HEK293 (cell line): ENCODE data around the gene SP7.

Experiments
- CTCF ChIA-PET: fragments of 350-600 bp; formaldehyde crosslinking; extraction: SDS; loops from one replicate; lab custom pipeline; 2021; ENCODE audit warnings: antibody characterized with exemption; lab: Yijun Ruan, JAX
- POLR2A ChIA-PET: fragments of 300-600 bp; formaldehyde crosslinking; extraction: SDS; loops from one replicate; lab custom pipeline; 2020; ENCODE audit warnings: antibody characterized with exemption, inconsistent platforms; lab: Yijun Ruan, JAX
- H3K27ac ChIP-seq: fragments of 200-500 bp; sonication (Bioruptor generic); 2 replicates; pipeline ENCODE4 v1.5.1; 2014; ENCODE audit warnings: low read depth, low read length, control low read depth, inconsistent platforms; ENCODE audit errors: extremely low read depth
- H3K36me3 ChIP-seq, 2 experiments: fragments of 200-500 bp in 1 of 2; sonication (Bioruptor generic) in 1 of 2; 1 replicate in 1 of 2; 2 replicates in 1 of 2; pipeline ENCODE4 v1.5.1; 2014 to 2017; ENCODE audit warnings: inconsistent platforms in 2 of 2, low read length in 2 of 2; ENCODE audit not compliant: control insufficient read depth in 2 of 2, insufficient read depth in 1 of 2
- H3K4me1 ChIP-seq: fragments of 200-500 bp; sonication (Bioruptor generic); 2 replicates; pipeline ENCODE4 v1.5.1; 2014; ENCODE audit warnings: mild to moderate bottlenecking, low read length, inconsistent platforms; ENCODE audit not compliant: control insufficient read depth, insufficient read depth
- H3K4me3 ChIP-seq: 2 replicates; pipeline ENCODE4 v1.5.1; 2011; ENCODE audit warnings: low read depth, mild to moderate bottlenecking, control low read depth, low read length, moderate library complexity
- H3K9me3 ChIP-seq: fragments of 200-500 bp; sonication (Bioruptor generic); 2 replicates; pipeline ENCODE4 v1.5.1; 2014; ENCODE audit warnings: low read depth, low read length, inconsistent platforms; ENCODE audit not compliant: control insufficient read depth, insufficient read depth
- OSR2 ChIP-seq: fragments of 450-650 bp; formaldehyde crosslinking; IDR thresholded peaks from 2 replicates; pipeline ENCODE4 v1.5.1; 2016; ENCODE audit warnings: missing biosample characterization, missing genetic modification characterization
- PRDM1 ChIP-seq: fragments of 450-650 bp; formaldehyde crosslinking; IDR thresholded peaks from 2 replicates; pipeline ENCODE4; 2016; ENCODE audit warnings: missing biosample characterization, missing genetic modification characterization
- SALL2 ChIP-seq: fragments of 450-650 bp; formaldehyde crosslinking; IDR thresholded peaks from 2 replicates; pipeline ENCODE4 v1.5.0; 2017; ENCODE audit warnings: missing biosample characterization, mild to moderate bottlenecking, missing genetic modification characterization, borderline replicate concordance
- TCF7L2 ChIP-seq: IDR thresholded peaks from 2 replicates; pipeline ENCODE4 v1.6.1; 2011; ENCODE audit warnings: low read depth, mild to moderate bottlenecking, inconsistent platforms, low read length, moderate library complexity, borderline replicate concordance
- ZBTB1 ChIP-seq: fragments of 450-650 bp; formaldehyde crosslinking; IDR thresholded peaks from 2 replicates; pipeline ENCODE4 v1.5.1; 2016; ENCODE audit warnings: missing biosample characterization, missing genetic modification characterization
- ZBTB7A ChIP-seq: fragments of 450-650 bp; formaldehyde crosslinking; IDR thresholded peaks from 2 replicates; pipeline ENCODE4 v1.5.1; 2016; ENCODE audit warnings: low read depth, missing biosample characterization, missing genetic modification characterization
- ZFHX2 ChIP-seq: fragments of 450-650 bp; formaldehyde crosslinking; conservative IDR thresholded peaks from 2 replicates; pipeline ENCODE4 v1.5.1; 2016; ENCODE audit warnings: missing biosample characterization, missing genetic modification characterization
- ZNF19 ChIP-seq: fragments of 450-650 bp; formaldehyde crosslinking; IDR thresholded peaks from 2 replicates; pipeline ENCODE4; 2016; ENCODE audit warnings: missing biosample characterization, missing genetic modification characterization, low read depth
- ZNF24 ChIP-seq: fragments of 450-650 bp; formaldehyde crosslinking; IDR thresholded peaks from 2 replicates; pipeline ENCODE4 v1.5.1; 2016; ENCODE audit warnings: missing biosample characterization, missing genetic modification characterization
- ZNF48 ChIP-seq: fragments of 450-650 bp; formaldehyde crosslinking; IDR thresholded peaks from 2 replicates; pipeline ENCODE4 v1.5.1; 2016; ENCODE audit warnings: missing biosample characterization, missing genetic modification characterization
- ZNF707 ChIP-seq: fragments of 450-650 bp; formaldehyde crosslinking; IDR thresholded peaks from 2 replicates; pipeline ENCODE4 v1.5.1; 2016; ENCODE audit warnings: missing biosample characterization, missing genetic modification characterization
- ZNF830 ChIP-seq: fragments of 450-650 bp; IDR thresholded peaks from 2 replicates; pipeline ENCODE4 v1.5.0; 2018; ENCODE audit warnings: missing biosample characterization, missing genetic modification characterization, low read depth, mild to moderate bottlenecking, moderate library complexity
- ZSCAN23 ChIP-seq: fragments of 450-650 bp; formaldehyde crosslinking; IDR thresholded peaks from 2 replicates; pipeline ENCODE4 v1.5.1; 2016; ENCODE audit warnings: missing biosample characterization, missing genetic modification characterization
- TF ChIP-seq, protein P1 (sequence below): fragments of 450-650 bp; formaldehyde crosslinking; IDR thresholded peaks from 2 replicates; pipeline ENCODE4 v1.5.1; 2017; ENCODE audit warnings: missing biosample characterization, mild to moderate bottlenecking, missing genetic modification characterization, moderate library complexity
- TF ChIP-seq, protein P2 (sequence below): fragments of 450-650 bp; formaldehyde crosslinking; IDR thresholded peaks from 2 replicates; pipeline ENCODE4 v1.5.1; 2016; ENCODE audit warnings: missing biosample characterization, missing genetic modification characterization
- TF ChIP-seq, protein P3 (sequence below): fragments of 450-650 bp; formaldehyde crosslinking; IDR thresholded peaks from 2 replicates; pipeline ENCODE4 v1.5.1; 2016; ENCODE audit warnings: missing biosample characterization, missing genetic modification characterization
- TF ChIP-seq, protein P4 (sequence below): fragments of 450-650 bp; formaldehyde crosslinking; IDR thresholded peaks from 2 replicates; pipeline ENCODE4 v1.5.0; 2017; ENCODE audit warnings: missing biosample characterization, missing genetic modification characterization, borderline replicate concordance
- TF ChIP-seq, protein P5 (sequence below): fragments of 450-650 bp; formaldehyde crosslinking; IDR thresholded peaks from 2 replicates; pipeline ENCODE4 v1.5.1; 2016; ENCODE audit warnings: missing biosample characterization, missing genetic modification characterization
- TF ChIP-seq, protein P6 (sequence below): fragments of 450-650 bp; formaldehyde crosslinking; IDR thresholded peaks from 2 replicates; pipeline ENCODE4 v1.5.1; 2017; ENCODE audit warnings: missing biosample characterization, missing genetic modification characterization

SP7 gene

DNA sequence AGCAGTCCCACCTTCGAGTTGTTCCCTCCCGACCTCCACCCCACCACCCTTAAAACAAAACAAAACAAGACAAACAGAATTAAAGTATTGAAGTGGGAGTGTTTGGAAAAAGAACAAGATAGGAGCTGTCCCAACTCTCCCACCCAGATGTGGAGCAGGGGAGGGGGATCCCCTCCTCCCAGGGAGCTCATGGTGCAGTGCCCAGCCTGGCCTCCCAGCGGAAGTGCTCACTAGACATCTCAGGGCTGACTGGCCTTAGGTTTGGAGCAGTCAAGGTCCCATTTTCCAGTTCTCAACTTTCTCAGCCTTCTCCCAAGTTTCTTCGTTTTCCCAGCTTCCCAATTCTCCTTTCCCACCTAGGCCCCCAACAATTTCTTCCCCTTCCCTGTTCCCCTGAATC, 2.9 kb downstream of the SP7 start:
- Histone ChIP-seq H3K36me3 (no peaks in the 10 kb centered on the region), H3K4me3 (no peak overlapping the region), H3K27ac (no peak overlapping the region), H3K9me3 (no peaks in the 10 kb centered on the region), H3K4me1 (no peaks in the 10 kb centered on the region)
- no peak for TF ChIP-seq ZNF707 (tag by site-specific recombination)
- TF ChIP-seq, protein P1, sequence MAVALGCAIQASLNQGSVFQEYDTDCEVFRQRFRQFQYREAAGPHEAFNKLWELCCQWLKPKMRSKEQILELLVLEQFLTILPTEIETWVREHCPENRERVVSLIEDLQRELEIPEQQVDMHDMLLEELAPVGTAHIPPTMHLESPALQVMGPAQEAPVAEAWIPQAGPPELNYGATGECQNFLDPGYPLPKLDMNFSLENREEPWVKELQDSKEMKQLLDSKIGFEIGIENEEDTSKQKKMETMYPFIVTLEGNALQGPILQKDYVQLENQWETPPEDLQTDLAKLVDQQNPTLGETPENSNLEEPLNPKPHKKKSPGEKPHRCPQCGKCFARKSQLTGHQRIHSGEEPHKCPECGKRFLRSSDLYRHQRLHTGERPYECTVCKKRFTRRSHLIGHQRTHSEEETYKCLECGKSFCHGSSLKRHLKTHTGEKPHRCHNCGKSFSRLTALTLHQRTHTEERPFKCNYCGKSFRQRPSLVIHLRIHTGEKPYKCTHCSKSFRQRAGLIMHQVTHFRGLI (tag by site-specific recombination) = no peak
- TF ChIP-seq, protein P2, sequence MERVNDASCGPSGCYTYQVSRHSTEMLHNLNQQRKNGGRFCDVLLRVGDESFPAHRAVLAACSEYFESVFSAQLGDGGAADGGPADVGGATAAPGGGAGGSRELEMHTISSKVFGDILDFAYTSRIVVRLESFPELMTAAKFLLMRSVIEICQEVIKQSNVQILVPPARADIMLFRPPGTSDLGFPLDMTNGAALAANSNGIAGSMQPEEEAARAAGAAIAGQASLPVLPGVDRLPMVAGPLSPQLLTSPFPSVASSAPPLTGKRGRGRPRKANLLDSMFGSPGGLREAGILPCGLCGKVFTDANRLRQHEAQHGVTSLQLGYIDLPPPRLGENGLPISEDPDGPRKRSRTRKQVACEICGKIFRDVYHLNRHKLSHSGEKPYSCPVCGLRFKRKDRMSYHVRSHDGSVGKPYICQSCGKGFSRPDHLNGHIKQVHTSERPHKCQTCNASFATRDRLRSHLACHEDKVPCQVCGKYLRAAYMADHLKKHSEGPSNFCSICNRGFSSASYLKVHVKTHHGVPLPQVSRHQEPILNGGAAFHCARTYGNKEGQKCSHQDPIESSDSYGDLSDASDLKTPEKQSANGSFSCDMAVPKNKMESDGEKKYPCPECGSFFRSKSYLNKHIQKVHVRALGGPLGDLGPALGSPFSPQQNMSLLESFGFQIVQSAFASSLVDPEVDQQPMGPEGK (tag by site-specific recombination) = no peak
- TF ChIP-seq PRDM1 (tag by site-specific recombination) = 0 out of 2 replicates have a peak, but pooled peaks have one; percentile 6
- TF ChIP-seq, protein P3, sequence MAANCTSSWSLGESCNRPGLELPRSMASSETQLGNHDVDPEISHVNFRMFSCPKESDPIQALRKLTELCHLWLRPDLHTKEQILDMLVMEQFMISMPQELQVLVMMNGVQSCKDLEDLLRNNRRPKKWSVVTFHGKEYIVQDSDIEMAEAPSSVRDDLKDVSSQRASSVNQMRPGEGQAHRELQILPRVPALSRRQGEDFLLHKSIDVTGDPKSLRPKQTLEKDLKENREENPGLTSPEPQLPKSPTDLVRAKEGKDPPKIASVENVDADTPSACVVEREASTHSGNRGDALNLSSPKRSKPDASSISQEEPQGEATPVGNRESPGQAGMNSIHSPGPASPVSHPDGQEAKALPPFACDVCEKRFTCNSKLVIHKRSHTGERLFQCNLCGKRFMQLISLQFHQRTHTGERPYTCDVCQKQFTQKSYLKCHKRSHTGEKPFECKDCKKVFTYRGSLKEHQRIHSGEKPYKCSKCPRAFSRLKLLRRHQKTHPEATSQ (tag by site-specific recombination) = no peak
- TF ChIP-seq OSR2 (tag by site-specific recombination) = no peak
- ChIA-PET CTCF (interaction anchor here (0.6 to 12.7 kb wide), 3 partner anchors 10 to 175 kb away, joined by 3 to 156 read pairs (median 3); no protein-coding TSS in a partner anchor), POLR2A (interaction anchor here (0.6 to 2.4 kb wide), 2 partner anchors 12 to 85 kb away, joined by 7 read pairs; partner anchors contain the start of gene AAAS)

DNA sequence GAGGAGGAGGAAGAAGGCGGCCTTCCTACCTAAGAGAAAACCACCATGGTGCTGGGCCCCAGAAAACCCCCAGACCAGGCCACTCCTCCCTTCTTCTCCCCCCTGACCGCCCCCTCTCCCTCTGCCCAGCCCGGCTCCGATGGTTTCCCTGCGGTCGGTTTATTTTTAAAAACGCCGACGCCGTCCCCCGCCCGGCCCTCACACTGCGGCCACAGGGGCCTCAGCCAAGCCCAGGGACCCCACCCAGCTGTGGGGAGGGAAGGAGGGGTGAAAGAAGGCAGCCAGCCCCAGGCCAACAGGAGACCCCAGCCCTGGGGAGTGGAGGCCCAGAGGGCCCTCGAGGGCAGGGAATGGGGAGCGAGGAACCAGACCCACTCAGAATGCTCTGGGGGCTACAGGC, 3.4 kb downstream of the SP7 start:
- Histone ChIP-seq H3K4me1 (no peaks in the 10 kb centered on the region), H3K27ac (no peak overlapping the region), H3K9me3 (no peaks in the 10 kb centered on the region)
- CTCF ChIA-PET = interaction anchor here (1.0 to 12.7 kb wide), 2 partner anchors 11 to 177 kb away, joined by 3 to 156 read pairs; no protein-coding TSS in a partner anchor
- TF ChIP-seq ZNF830 (no peak), ZNF24 (no peak), ZSCAN23 (tag by site-specific recombination) (no peak), ZNF19 (tag by site-specific recombination) (no peak), ZNF48 (tag by site-specific recombination) (no peak), ZBTB7A (tag by site-specific recombination) (no peak), SALL2 (tag by site-specific recombination) (no peak), TCF7L2 (no peak), ZFHX2 (tag by site-specific recombination) (no peak), ZNF707 (tag by site-specific recombination) (no peak), ZBTB1 (tag by site-specific recombination) (no peak)
- TF ChIP-seq, protein P3 (tag by site-specific recombination) = no peak
- TF ChIP-seq, protein P4, sequence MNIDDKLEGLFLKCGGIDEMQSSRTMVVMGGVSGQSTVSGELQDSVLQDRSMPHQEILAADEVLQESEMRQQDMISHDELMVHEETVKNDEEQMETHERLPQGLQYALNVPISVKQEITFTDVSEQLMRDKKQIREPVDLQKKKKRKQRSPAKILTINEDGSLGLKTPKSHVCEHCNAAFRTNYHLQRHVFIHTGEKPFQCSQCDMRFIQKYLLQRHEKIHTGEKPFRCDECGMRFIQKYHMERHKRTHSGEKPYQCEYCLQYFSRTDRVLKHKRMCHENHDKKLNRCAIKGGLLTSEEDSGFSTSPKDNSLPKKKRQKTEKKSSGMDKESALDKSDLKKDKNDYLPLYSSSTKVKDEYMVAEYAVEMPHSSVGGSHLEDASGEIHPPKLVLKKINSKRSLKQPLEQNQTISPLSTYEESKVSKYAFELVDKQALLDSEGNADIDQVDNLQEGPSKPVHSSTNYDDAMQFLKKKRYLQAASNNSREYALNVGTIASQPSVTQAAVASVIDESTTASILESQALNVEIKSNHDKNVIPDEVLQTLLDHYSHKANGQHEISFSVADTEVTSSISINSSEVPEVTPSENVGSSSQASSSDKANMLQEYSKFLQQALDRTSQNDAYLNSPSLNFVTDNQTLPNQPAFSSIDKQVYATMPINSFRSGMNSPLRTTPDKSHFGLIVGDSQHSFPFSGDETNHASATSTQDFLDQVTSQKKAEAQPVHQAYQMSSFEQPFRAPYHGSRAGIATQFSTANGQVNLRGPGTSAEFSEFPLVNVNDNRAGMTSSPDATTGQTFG = no peak
- TF ChIP-seq, protein P5, sequence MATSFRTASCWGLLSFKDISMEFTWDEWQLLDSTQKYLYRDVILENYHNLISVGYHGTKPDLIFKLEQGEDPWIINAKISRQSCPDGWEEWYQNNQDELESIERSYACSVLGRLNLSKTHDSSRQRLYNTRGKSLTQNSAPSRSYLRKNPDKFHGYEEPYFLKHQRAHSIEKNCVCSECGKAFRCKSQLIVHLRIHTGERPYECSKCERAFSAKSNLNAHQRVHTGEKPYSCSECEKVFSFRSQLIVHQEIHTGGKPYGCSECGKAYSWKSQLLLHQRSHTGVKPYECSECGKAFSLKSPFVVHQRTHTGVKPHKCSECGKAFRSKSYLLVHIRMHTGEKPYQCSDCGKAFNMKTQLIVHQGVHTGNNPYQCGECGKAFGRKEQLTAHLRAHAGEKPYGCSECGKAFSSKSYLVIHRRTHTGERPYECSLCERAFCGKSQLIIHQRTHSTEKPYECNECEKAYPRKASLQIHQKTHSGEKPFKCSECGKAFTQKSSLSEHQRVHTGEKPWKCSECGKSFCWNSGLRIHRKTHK (tag by site-specific recombination) = no peak
- TF ChIP-seq, protein P6, sequence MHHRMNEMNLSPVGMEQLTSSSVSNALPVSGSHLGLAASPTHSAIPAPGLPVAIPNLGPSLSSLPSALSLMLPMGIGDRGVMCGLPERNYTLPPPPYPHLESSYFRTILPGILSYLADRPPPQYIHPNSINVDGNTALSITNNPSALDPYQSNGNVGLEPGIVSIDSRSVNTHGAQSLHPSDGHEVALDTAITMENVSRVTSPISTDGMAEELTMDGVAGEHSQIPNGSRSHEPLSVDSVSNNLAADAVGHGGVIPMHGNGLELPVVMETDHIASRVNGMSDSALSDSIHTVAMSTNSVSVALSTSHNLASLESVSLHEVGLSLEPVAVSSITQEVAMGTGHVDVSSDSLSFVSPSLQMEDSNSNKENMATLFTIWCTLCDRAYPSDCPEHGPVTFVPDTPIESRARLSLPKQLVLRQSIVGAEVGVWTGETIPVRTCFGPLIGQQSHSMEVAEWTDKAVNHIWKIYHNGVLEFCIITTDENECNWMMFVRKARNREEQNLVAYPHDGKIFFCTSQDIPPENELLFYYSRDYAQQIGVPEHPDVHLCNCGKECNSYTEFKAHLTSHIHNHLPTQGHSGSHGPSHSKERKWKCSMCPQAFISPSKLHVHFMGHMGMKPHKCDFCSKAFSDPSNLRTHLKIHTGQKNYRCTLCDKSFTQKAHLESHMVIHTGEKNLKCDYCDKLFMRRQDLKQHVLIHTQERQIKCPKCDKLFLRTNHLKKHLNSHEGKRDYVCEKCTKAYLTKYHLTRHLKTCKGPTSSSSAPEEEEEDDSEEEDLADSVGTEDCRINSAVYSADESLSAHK (tag by site-specific recombination) = no peak
- TF ChIP-seq, all 188 proteins: peak for 0
- Histone ChIP-seq H3K36me3 (no peaks in the 10 kb centered on the region), H3K4me3 (no peak overlapping the region)
- POLR2A ChIA-PET = interaction anchor here (0.6 to 2.4 kb wide), 3 partner anchors 11 to 86 kb away, joined by 3 to 7 read pairs (median 7); partner anchors contain the start of genes AAAS and SP1
